AG08395 (cell line): ENCODE data around the gene TNIK.
"Not testable (repeated sequence)": the region's sequence is repeated elsewhere in the genome, so short reads cannot be mapped to it uniquely, and the experiment has no call there.

Experiments used
- DNase-seq: peaks from one replicate; pipeline ENCODE4 v3.0.0; 2012; ENCODE audit warnings: mixed read lengths, low spot score

TNIK gene

DNA sequence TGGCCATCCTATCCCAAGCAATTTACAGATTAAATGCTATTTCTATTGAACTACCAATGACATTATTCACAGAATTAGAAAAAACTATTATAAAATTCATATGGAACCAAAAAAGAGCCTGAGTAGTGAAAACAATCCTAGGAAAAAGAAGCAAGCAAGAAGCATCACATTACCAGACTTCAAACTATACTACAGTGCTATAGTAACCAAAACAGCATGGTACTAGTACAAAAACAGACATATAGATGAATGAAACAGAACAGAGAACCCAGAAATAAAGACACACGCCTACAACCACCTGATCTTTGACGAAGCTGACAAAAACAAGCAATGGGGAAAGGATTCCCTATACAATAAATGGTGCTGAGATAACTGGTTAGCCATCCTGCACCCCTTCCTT lies 152.2 kb downstream of the TNIK start:
- no peak for DNase-seq

DNA sequence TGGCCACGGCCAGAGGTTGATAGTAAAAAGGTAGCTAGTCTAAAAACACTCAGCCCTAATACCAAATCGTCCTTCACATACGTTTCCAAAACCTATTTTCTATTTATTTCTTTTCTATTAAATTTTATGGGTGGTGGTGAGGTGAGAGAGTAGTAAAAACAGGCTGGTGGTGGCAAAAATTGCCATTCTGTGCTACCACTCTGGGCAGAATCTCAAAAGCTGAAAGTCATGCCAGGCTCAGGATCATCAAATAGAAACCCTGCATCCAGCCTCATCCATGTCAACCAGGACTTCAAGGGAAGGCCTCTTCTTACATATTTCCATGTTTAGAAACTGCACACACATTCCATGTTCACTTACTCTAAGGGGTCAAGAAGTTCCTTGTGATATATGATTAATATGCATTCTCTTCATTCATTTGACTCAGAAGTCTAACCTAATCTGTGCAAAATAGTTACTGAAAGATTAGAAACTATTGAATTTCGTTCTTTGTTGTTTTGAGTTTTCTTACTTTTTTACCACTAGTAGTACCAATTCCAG lies 153.1 kb downstream of the TNIK start:
- no peak for DNase-seq

DNA sequence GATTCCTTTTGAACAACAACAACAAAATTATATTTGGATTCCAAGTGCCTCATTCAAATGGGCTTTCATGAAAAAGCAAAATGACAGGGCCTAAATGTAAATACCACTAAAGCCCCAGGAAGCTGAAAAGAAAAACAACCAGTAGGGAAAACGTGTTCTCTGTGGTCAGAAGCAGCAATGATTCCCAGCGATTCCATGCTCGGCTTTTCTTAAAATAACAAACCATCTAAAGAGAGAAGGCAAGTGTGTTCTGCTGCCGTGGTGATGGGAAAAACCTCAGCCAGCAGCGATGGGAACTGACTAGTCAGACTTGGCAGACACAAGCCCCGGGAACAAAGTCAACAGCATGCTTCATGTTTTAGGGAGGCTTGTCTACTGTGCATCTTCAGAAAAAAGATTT lies 153.6 kb downstream of the TNIK start:
- DNase-seq, result peak; percentile 82

DNA sequence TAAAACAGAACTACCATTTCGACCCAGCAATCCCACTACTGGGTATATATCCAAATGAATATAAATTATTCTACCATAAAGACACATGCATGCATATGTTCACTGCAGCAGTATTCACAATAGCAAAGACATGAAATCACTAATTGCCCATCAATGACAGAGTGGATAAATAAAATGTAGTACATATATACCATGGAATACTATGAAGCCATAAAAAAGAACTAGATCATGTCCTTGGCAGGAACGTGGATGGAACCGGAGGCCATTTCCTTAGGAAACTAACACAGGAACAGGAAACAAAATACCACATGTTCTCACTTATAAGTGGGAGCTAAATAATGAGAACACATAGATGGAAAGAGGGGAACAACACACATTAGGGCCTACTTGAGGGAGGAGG lies 154.4 kb downstream of the TNIK start:
- not testable (repeated sequence) for DNase-seq

DNA sequence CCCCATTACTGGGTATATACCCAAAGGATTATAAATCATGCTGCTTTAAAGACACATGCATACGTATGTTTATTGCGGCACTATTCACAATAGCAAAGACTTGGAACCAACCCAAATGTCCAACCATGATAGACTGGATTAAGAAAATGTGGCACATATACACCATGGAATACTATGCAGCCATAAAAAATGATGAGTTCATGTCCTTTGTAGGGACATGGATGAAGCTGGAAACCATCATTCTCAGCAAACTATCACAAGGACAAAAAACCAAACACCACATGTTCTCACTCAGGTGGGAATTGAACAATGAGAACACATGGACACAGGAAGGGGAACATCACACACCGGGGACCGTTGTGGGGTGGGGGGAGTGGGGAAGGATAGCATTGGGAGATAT lies 155.7 kb downstream of the TNIK start:
- DNase-seq, result not testable (repeated sequence)

DNA sequence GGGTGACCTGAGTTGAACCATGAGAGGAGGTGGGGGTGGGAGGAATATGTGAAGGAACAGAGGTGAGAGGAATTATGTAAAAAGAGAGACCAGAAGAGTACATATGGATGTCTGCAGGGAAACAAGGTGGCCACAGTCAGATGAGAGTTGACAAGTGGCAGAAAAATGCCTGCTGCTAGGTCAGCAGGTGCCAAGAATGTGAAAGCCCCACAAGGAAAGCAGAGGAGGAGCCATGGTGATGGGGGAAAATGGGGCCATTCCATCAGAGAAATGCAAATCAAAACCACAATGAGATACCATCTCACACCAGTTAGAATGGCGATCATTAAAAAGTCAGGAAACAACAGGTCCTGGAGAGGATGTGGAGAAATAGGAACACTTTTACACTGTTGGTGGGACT lies 156.2 kb downstream of the TNIK start:
- not testable (repeated sequence) for DNase-seq

DNA sequence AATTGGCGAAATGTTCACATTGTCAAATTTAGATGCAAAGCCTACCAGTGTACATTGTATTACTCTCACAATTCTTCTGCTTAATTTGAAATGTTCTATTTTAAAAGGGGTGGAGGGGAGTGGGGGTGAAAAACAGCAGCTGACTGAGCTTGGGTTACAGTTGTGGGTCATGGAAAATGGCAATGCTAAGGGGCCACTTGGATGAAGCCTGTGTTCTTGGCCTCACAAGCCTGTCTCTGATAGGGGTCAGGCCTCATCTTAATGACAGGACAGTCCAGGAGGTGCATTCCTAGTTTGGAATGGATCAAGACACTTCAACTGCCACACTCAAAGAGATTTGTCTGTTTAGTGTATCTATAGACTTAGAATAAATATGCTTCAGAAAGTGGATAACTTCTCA lies 158.2 kb downstream of the TNIK start:
- DNase-seq, result no peak

DNA sequence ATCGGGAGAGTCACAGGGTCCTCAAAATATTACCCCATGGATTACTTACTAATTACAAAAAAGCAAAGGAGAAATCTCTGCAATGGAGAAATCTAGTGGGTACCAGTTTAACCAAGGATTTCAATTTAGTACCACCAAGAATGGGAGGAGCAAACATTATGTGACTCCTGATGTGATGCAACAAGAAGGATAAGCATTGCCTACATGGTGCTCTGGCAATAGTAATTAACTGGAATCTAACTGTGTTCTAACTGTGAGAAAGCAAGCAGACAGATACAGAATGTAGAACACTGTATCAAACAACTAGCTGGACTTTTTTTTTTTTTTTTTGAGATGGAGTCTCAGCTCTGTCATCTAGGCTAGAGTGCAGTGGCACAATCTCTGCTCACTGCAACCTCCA lies 159.2 kb downstream of the TNIK start:
- no peak for DNase-seq

DNA sequence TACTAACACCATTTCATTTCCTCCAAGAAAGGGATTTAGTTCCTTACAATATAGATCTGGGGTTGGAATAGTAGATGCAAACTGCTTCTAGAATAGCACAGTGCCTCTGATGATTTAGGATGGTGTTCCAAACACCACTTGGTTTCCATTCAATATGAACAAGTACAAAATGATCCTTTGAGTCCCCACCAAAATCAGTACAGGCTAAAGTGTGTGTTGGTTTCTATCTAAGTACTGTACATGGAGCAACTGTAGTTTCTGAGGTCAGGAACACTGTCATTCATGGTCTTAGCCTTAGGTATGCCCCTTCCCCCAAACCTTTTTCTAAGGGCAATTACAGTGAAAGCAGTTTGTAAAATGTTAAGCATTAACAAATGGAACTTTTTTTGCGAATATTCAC lies 162.3 kb downstream of the TNIK start:
- DNase-seq, result no peak

DNA sequence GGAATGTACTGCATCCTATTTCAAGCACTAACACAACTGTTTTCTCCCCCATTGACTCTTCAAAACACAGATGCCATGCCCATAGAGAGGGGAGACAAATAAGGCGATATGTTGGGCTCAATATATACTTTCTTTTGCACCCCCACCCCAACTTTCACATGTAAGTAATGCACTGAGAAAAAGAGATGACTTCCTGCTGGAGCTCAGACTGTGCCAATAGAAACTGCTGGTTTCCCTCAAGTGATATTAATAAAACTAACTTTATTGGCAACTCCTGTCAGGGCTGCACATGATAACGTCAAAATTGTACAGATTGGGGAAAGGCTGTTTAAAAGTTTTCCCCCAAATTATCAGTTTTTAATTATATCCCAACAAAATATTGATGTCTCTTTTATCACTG lies 163.0 kb downstream of the TNIK start:
- DNase-seq, result no peak

DNA sequence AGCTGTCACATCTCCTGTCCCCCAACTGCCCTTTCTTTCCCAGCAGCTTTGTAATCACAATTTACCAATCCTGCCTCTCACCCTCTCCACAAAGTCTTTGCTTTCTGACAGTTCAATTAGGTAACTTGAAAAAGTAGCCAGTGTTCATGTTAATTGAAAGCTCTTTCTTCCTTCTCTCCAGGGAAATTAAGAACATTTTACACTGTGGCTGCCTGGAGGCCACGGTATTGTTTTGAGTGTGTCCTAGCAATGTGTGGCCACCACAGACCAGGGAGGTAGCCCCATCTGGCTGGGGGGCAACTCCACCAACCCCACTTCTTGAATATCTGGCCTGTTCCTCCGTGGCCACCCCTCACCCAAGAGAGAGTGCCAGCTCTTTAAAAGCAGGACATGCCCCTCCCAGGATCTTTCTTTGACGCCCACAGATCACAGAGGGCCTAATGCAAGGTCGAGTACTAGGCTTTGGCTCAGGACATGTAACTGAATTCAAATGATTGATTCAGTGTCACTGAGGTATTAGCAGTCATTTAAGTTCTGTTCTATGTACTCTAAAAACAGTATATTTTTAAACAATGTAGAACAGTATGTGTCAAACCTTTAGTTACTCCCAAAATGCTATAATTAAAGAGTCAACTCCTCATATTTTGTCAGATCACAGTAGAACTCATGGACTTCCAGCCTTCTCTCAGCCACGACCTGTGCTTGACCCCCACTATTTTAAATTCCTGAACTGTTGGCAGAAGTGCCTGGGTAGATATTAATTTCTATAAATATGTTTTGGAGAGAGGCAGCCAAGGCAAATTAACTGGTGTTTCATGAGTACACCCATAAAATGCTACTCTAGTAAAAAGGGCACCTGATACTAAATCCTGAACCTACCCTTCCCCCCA lies 164.5 kb downstream of the TNIK start:
- DNase-seq, result no peak

DNA sequence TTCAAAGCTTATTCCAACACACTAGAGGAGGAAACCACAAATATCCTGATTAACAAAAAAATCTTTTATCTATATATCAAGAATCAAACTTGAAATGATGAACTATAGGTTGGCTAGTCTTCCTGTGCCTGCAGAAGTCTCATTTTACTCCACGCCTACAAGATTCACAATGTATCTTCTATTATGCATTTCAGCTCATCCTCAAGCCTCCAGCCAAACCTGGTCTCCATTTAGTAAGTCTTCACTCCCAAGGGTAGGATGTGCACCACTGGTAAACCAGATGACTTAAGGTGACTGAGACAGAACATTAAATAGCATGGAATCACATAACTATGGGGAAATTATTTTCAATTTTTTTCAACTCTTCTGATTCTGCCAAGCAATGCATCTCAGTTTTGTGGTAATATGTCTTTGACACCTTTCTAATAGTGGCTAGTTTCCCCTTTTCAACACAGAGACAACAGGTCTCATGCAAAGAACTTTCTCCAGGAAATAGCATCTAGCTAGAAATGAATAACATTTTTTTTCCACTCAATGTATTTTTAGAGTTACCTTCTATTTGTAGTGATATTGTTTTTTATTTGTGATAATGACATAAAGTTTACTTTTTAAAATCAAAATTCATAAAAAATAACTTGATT lies 166.9 kb downstream of the TNIK start:
- DNase-seq, result no peak

DNA sequence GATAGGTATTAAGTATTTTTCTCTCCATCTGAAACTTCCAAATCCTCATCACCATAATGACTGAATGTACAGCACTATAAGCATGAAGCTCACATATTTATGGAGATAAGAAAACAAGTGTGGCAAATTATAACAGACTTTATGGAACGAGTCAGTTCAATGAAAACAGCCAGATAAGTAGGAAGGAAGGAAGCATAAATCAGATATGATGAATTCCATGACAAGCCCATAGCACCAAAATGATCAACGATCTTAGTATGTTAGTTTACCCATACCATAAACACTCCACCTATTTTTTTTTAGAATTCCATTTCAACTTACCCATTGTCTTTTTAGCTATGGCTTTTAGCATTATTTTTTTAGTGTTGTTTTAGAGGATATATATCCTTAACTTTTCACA lies 169.5 kb downstream of the TNIK start:
- no peak for DNase-seq

DNA sequence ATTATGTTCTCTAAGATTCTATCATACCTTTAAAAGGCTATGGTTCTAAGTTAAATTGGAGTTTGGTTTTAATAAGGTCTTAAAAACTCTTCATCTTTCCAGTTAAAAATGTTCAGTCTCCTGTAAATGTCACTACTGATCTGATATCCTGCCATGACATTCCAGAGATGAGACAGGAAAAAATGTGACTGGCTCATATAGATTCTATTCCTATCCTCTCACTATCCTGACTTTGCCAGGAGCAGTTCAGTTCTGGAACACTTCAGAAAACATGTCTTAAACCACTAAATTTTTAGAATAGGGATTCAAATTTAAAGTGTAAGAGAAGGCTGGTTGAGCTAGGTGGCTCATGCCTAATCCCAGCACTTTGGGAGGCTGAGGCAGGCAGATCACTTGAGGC lies 170.9 kb downstream of the TNIK start:
- DNase-seq, result no peak

DNA sequence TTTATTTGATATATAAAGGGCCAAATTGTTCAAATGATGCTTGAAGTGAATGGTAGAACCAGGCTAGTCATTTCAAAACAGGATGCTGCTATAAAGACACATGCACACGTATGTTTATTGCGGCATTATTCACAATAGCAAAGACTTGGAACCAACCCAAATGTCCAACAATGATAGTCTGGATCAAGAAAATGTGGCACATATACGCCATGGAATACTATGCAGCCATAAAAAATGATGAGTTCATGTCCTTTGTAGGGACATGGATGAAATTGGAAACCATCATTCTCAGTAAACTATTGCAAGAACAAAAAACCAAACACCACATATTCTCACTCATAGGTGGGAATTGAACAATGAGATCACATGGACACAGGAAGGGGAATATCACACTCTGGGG lies 172.4 kb downstream of the TNIK start:
- not testable (repeated sequence) for DNase-seq

DNA sequence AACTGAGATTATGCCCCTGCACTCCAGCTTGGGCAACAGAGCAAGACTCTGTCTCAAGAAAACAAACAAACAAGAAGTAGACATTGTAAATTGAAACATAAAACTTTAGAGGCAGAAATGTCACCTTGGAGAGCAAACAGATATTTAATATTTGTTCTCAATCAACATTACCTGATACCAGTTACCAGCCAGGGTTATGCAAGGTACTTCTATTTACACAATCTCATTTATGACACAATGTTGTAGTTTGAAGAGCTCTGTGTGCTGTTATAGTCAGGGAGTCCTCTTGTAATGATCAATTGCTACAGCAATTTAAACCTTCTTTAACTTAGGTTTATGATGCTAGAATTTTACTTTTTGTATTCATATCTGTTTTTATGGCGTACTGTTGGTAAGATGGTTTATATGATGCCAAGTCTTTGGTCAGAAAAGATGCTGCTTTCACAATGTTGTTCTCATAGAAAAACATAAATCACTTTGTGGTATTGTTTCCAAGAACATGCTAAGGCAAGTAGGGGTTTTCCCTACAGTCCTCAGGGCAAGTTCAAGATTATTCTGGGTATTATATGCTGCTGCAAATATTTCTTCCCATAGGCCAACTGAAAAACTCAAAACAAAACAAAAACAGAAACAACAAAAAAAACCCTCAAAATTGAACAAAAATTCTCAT lies 173.5 kb downstream of the TNIK start:
- DNase-seq, result no peak

DNA sequence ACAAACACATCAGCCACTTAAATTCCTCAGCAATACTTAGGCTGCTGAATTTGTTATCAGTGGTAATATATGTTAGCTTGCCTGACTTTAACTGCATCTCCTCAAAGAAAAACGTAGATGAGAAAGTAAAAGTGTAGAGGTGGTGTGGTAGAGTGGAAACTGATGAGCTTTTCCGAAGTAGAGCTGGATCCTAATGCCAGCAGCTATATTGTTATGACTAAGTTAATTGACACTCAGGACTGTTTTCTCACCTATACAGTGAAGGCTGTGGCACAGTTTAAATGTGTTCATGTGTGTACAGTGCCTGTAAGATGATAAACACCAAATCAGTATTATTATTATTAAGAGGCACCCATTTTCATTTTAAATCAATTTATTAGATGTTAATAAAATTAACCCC lies 174.9 kb downstream of the TNIK start:
- DNase-seq, result no peak

DNA sequence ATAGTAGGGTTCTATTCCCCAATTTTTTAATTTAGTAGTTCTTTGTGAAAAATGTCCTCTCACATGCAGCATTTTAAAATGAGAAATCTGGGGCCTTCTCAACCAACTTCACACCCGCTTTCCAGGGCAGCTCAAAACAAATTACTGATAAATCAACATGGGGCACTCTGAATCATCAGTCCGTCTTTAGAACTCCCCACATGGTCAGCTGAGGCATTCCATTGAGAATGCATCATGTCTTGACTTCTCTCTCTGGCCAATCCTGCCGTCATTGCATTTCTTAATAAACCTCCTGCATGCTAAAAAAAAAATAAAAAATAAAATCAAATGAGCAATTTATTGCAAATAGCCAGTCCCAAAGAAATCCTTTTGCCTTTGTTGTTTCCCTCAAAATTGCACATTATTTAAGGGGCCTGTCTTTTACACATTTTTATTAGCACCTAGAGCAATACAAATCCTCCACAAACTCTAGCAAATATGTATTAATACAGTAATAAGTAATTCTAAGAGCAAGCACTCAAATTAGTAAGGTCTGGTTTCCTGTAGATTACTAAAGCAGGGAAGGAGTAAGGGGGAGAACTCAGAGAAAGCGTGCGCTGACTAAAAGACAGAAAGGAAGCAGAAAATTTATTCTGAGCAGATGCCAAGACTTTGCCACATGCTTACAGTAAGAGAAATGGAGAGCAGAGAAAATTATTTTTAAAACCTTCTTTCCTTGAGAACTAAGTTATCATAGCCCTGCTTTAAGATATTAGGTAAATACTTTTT lies 175.7 kb downstream of the TNIK start:
- peak; percentile 94 for DNase-seq

DNA sequence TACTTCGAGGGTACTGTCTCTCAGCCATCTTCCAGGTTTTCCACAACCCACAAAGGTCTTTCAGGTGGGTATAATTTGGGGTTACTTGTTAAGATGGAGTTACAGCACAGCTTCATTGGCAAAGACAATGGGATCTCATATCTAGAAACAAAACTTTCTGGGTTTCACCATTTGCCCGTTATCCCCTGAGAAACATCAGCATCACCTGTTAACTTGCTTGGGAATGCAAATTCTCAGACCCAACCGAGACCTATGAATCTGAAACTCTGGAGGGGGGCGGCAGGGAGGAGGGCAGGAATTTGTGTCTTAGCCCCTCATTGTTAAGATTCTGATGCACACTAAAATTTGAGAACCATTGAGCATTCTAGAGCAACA lies 176.4 kb downstream of the TNIK start:
- no peak for DNase-seq

DNA sequence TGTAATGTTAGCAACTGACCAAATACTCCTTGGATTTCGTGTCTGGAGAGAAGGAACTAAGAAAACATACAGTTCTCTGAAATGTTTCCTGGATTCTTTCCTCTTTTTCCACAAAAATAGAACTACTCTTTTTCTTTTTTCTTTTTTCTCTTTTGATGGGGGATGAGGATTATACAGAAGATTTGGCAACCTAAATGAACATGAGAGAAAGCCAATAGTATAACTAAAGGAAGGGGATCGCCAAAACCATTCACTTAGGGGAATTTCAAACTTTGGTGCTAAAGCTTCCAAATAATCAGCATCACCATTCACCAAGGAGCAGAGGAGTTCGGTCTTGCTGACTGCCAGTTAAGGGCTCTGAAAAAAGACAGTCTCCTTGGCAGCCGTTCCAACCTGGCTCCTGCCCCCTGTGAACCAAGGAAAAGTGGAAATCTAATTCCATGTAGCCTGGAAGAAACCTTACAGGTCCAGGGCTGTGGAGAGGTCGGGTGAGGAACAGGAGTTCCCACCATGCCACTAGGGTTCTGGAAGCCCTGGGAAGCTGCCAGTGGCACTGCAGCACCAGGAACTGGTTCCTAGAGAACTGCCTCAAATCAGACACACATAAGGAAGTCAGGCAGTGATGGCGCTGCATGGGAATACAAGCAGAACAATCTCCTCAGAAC lies 176.9 kb downstream of the TNIK start:
- no peak for DNase-seq

DNA sequence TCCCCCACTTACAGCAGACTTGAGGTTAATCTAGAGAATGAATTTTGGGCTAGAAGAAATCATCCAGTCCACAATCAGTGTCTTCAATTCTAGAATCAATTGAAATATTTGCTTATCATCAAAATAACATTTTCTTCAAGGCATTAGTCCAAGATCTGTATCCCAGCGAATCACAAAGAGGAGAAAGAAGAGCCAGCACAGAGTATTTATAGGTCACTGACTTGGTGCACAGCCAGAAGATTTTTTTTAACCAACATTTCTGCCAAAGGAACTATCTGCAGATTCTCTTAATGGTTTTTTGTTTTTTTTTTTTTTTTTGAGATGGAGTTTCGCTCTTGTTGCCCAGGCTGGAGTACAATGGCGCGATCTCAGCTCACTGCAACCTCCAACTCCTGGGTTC lies 178.2 kb downstream of the TNIK start:
- peak; percentile 40 for DNase-seq
